ENCODE data around the gene GTF2H1. TPM values are rescaled to one million over a fixed set of nuclear protein-coding genes. Genes with fewer than 3 reads are reported as not detected.

The GTF2H1 gene
- total RNA-seq, 2 experiments from 2014 or later = 15.1 to 17.7 TPM

DNA sequence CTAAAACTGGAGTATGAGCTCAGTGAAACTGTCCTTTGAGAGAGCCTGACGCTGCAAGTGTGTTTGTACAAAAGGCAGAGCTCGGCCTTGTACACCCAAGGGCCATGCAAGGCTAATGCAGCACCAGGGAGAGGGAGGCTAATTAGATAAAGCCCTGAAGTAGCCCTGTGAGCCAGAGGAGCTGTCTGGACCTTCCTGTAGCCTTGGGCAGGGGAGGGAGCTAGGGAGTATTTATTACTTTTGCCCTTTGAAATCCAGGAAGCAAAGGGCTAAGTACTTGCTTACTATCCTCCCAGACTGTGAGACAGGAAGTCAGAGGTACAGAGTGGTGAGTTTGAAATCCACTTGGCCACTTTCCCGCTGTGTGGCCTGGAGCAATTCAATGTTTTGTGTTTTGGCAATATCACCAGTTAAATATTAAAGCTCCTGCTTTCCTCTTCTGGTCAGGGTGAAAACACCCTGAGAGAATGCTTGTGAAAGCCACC is 61.8 kb downstream of the GTF2H1 start:
- TF ChIP-seq, protein P1, sequence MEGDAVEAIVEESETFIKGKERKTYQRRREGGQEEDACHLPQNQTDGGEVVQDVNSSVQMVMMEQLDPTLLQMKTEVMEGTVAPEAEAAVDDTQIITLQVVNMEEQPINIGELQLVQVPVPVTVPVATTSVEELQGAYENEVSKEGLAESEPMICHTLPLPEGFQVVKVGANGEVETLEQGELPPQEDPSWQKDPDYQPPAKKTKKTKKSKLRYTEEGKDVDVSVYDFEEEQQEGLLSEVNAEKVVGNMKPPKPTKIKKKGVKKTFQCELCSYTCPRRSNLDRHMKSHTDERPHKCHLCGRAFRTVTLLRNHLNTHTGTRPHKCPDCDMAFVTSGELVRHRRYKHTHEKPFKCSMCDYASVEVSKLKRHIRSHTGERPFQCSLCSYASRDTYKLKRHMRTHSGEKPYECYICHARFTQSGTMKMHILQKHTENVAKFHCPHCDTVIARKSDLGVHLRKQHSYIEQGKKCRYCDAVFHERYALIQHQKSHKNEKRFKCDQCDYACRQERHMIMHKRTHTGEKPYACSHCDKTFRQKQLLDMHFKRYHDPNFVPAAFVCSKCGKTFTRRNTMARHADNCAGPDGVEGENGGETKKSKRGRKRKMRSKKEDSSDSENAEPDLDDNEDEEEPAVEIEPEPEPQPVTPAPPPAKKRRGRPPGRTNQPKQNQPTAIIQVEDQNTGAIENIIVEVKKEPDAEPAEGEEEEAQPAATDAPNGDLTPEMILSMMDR (IDR thresholded peaks at IDR 0.05) = no peak
- ChIA-PET POLR2A (interaction anchor here (0.6 to 6.1 kb wide), 9 partner anchors 10 to 371 kb away, joined by 3 to 140 read pairs (median 4); partner anchors contain the start of genes GTF2H1, HPS5, LDHA and SERGEF), CTCF (interaction anchor here (0.6 to 2.7 kb wide), 4 partner anchors 8 to 62 kb away, joined by 3 to 13 read pairs (median 3); partner anchors contain the start of genes GTF2H1, HPS5 and LDHA)
- DNase-seq (peak in 4 of 14 experiments; percentile 41 to 54 (median 49)), ATAC-seq (ENCODE audit: poor library complexity) (no peak)
- Mint-ChIP-seq H3K27ac (peak overlapping the region; percentile 96), H3K4me1 (ENCODE audit: low read depth) (peaks cover 45% of the 10 kb centered on the region), H3K36me3 (ENCODE audit: low read depth) (no peaks in the 10 kb centered on the region), H3K4me3 (peak overlapping the region; percentile 73), H3K9me3 (no peaks in the 10 kb centered on the region), H3K27me3 (no peaks in the 10 kb centered on the region)
- Histone ChIP-seq H3K9me3 (ENCODE audit: control insufficient read depth in 1 of 2, insufficient read depth in 1 of 2, low read length in 2 of 2) (no peaks in the 10 kb centered on the region), H3K4me1 (ENCODE audit: insufficient read depth, low read length) (peaks cover 53% of the 10 kb centered on the region), H3K4me3 (ENCODE audit: low read length) (peak overlapping the region; percentile 35), H3K27ac (ENCODE audit: low read depth in 1 of 2, low read length in 2 of 2) (peak overlapping the region; percentile 86 to 92), H3K27me3 (ENCODE audit: control insufficient read depth in 1 of 2, insufficient read depth in 2 of 2, low read length in 2 of 2) (no peaks in the 10 kb centered on the region), H3K36me3 (ENCODE audit: insufficient read depth, low read length) (no peaks in the 10 kb centered on the region)
- intact Hi-C loops (cut with DNase I, micrococcal nuclease) = loop anchor here in 1 of 2 experiments (10.0 kb wide), 1 partner anchor 321 kb away; no protein-coding TSS in a partner anchor

- intact Hi-C loops (cut with DNase I, micrococcal nuclease) = loop anchor here (5.0 to 10.0 kb wide), 3 partner anchors 242 to 1655 kb away; partner anchors contain the start of genes C11orf58 (in 1 of the 2) and SPTY2D1 (in 1 of the 2)
- Mint-ChIP-seq H3K36me3 (ENCODE audit: low read depth) (peaks cover 10% of the 10 kb centered on the region), H3K4me3 (no peak overlapping the region), H3K27me3 (no peaks in the 10 kb centered on the region), H3K4me1 (ENCODE audit: low read depth) (peaks cover 52% of the 10 kb centered on the region), H3K27ac (peak overlapping the region; percentile 14), H3K9me3 (no peaks in the 10 kb centered on the region)
- Histone ChIP-seq H3K36me3 (ENCODE audit: insufficient read depth, low read length) (no peaks in the 10 kb centered on the region), H3K9me3 (ENCODE audit: control insufficient read depth in 1 of 2, insufficient read depth in 1 of 2, low read length in 2 of 2) (no peaks in the 10 kb centered on the region), H3K27me3 (ENCODE audit: control insufficient read depth in 1 of 2, insufficient read depth in 2 of 2, low read length in 2 of 2) (no peaks in the 10 kb centered on the region), H3K4me1 (ENCODE audit: insufficient read depth, low read length) (peaks cover 55% of the 10 kb centered on the region), H3K4me3 (ENCODE audit: low read length) (no peak overlapping the region), H3K27ac (ENCODE audit: low read depth in 1 of 2, low read length in 2 of 2) (no peak overlapping the region)
- ChIA-PET CTCF (no interaction called here), POLR2A (no interaction called here)
- no peak for ATAC-seq (ENCODE audit: poor library complexity)
- DNase-seq = no peak
- TF ChIP-seq, protein P1 (IDR thresholded peaks at IDR 0.05) = no peak
Observed at GRCh38 chr11:18390088-18390487, 67.7 kb downstream of the GTF2H1 start.

DNA sequence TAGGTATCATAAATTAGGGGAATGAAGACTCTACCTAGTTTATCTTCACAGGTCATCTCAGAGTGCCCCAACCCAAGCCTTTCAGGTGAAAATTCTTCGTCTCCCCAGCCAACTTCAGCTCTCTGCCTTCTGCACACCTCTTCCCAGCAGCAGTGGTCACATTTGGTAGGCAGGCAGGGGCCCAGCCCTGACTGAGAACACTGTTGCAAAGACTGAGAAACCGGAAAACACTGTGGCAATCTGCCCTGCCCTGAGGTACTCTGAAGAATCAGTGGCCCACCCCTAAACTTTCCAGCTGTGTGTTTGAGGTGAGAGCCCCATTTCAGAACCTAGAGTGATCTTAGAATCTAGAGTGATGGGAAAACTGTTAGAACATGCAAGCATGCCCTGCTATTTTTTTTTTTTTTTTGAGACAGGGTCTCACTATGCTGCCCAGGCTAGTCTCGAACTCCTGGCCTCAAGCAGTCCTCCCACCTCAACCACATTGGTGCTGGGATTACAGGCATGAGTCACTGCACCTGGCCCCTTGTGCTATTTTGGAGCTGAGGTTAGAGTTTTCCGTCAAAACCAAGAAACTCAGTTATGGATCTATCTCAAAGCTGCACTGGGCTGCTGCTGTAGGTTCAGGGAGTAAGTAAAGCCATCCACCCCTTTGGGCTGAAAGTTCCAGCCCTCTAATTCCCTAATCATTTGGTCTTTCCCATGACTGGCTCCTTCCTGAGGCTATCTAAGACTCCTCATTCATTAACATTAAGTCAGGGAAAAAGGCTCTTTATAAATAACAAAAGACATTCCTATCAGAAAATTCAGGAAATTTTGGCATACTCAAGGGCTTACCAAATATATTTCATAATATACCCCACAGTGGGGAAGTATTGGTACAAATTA is 70.3 kb downstream of the GTF2H1 start:
- Histone ChIP-seq H3K27ac (ENCODE audit: low read depth in 1 of 2, low read length in 2 of 2) (no peak overlapping the region), H3K4me3 (ENCODE audit: low read length) (no peak overlapping the region), H3K27me3 (ENCODE audit: control insufficient read depth in 1 of 2, insufficient read depth in 2 of 2, low read length in 2 of 2) (no peaks in the 10 kb centered on the region), H3K4me1 (ENCODE audit: insufficient read depth, low read length) (peaks cover 47% of the 10 kb centered on the region), H3K9me3 (ENCODE audit: control insufficient read depth in 1 of 2, insufficient read depth in 1 of 2, low read length in 2 of 2) (no peaks in the 10 kb centered on the region), H3K36me3 (ENCODE audit: insufficient read depth, low read length) (peaks cover 12% of the 10 kb centered on the region)
- H3K9me3 Mint-ChIP-seq = no peaks in the 10 kb centered on the region
- H3K27ac Mint-ChIP-seq = peak overlapping the region; percentile 82
- CTCF ChIA-PET = interaction anchor here (0.9 to 1.7 kb wide), 2 partner anchors 8 to 10 kb away, joined by 3 to 5 read pairs; no protein-coding TSS in a partner anchor
- DNase-seq (peak in 2 of 14 experiments; percentile 13 to 35), ATAC-seq (ENCODE audit: poor library complexity) (no peak)
- intact Hi-C loops (cut with DNase I, micrococcal nuclease) = loop anchor here (5.0 to 10.0 kb wide), 3 partner anchors 240 to 1658 kb away; partner anchors contain the start of genes C11orf58 (in 1 of the 2) and SPTY2D1 (in 1 of the 2)
- peaks cover 35% of the 10 kb centered on the region for H3K36me3 Mint-ChIP-seq (ENCODE audit: low read depth)
- TF ChIP-seq, protein P1 (IDR thresholded peaks at IDR 0.05) = no peak
- H3K4me1 Mint-ChIP-seq (ENCODE audit: low read depth) = peaks cover 52% of the 10 kb centered on the region
- no peaks in the 10 kb centered on the region for H3K27me3 Mint-ChIP-seq
- POLR2A ChIA-PET = interaction anchor here (1.3 to 5.4 kb wide), 2 partner anchors 9 to 71 kb away, joined by 3 to 140 read pairs; no protein-coding TSS in a partner anchor
- peak overlapping the region; percentile 80 for H3K4me3 Mint-ChIP-seq

Measured in CD4-positive, alpha-beta T cell (primary cell).